ENCODE results near the gene LENG8. TPM values are rescaled to one million over a fixed set of nuclear protein-coding genes. Genes with fewer than 3 reads are reported as not detected.

The LENG8 gene
- total and polyA plus RNA-seq, 2 of the 4 experiments (the other 2 are of a cell fraction) = 21.1 to 93.9 TPM

DNA sequence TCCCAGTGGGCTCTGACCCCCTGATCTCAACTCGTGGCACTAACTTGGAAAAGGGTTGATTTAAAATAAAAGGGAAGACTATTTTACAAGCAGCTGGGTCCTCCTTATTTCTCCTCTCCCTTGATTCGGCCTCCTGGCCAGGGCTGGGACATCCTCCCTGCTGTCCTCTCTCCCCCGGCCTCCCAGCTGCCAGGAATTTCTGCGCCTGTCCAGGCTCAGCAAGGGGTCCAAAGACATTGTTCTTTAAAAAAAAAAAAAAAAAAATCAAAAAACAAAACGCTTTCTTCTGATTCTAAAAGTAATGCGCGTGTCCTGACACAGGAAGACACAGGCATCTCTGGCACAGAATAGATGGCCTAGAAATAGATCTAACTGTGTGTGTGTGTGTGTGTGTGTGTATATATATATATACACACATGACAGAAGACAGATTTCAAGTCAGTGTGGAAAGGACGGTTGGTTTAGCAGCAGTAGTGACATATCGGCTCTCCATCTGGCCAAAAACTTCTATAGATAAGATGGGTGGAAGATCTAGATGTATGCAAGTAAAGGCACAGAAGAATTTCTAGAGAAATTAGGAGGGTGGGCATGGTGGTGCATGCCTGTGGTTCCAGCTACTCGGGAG, 12.3 kb upstream of the LENG8 start:
- H2AFZ ChIP-seq (replicated peaks; ENCODE audit: low read length, poor library complexity) = no peak overlapping the region
- H3K4me2 ChIP-seq (ENCODE audit: low read depth, low read length) = no peak overlapping the region
- no peak overlapping the region for H4K8ac ChIP-seq (ENCODE audit: low read depth in 2 of 2, low read length in 2 of 2)
- H3K23ac ChIP-seq (ENCODE audit: low read depth, low read length) = no peak overlapping the region
- in situ Hi-C loops (cut with MboI; ENCODE audit: low sequenced_read_pairs) = no loop called here
- H3K4me3 ChIP-seq (ENCODE audit: insufficient read depth, low read depth, low read length) = no peak overlapping the region
- no peak overlapping the region for H3K9ac ChIP-seq (ENCODE audit: low read depth, low read length)
- TF ChIP-seq SMC3 (IDR thresholded peaks at IDR 0.05; ENCODE audit: low read depth, low read length) = no peak
- no peak for TF ChIP-seq FOS (IDR thresholded peaks at IDR 0.05; ENCODE audit: low read depth, low read length)
- no peak for TF ChIP-seq CEBPB (IDR thresholded peaks at IDR 0.05; ENCODE audit: low read depth, low read length)
- TF ChIP-seq, protein P1, sequence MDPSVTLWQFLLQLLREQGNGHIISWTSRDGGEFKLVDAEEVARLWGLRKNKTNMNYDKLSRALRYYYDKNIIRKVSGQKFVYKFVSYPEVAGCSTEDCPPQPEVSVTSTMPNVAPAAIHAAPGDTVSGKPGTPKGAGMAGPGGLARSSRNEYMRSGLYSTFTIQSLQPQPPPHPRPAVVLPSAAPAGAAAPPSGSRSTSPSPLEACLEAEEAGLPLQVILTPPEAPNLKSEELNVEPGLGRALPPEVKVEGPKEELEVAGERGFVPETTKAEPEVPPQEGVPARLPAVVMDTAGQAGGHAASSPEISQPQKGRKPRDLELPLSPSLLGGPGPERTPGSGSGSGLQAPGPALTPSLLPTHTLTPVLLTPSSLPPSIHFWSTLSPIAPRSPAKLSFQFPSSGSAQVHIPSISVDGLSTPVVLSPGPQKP (IDR thresholded peaks at IDR 0.05; ENCODE audit: borderline replicate concordance, low read depth, low read length) = no peak
- no peak for TF ChIP-seq POLR2A (IDR thresholded peaks at IDR 0.05; ENCODE audit: low read depth, low read length)
- TF ChIP-seq RAD21 (IDR thresholded peaks at IDR 0.05; ENCODE audit: low read length) = no peak
- TF ChIP-seq NFE2L2 (IDR thresholded peaks at IDR 0.05; ENCODE audit: low read depth, low read length) = no peak
- no peak for TF ChIP-seq MAFK (IDR thresholded peaks at IDR 0.05; ENCODE audit: low read depth, low read length)
- no peak for TF ChIP-seq RCOR1 (IDR thresholded peaks at IDR 0.05; ENCODE audit: insufficient replicate concordance, low read length)
- TF ChIP-seq MXI1 (IDR thresholded peaks at IDR 0.05; ENCODE audit: borderline replicate concordance, low read depth, low read length) = no peak
- no peak for TF ChIP-seq RFX5 (IDR thresholded peaks at IDR 0.05; ENCODE audit: low read depth, low read length)
- TF ChIP-seq, protein P2, sequence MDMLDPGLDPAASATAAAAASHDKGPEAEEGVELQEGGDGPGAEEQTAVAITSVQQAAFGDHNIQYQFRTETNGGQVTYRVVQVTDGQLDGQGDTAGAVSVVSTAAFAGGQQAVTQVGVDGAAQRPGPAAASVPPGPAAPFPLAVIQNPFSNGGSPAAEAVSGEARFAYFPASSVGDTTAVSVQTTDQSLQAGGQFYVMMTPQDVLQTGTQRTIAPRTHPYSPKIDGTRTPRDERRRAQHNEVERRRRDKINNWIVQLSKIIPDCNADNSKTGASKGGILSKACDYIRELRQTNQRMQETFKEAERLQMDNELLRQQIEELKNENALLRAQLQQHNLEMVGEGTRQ (IDR thresholded peaks at IDR 0.05; ENCODE audit: low read depth, low read length) = no peak
- TF ChIP-seq CHD1 (IDR thresholded peaks at IDR 0.05; ENCODE audit: low read depth, low read length) = no peak
- H3K27ac ChIP-seq (ENCODE audit: insufficient read depth, low read length) = no peak overlapping the region
- ChIA-PET CTCF (interaction anchor here (0.5 kb wide), 1 partner anchor 9 kb away, joined by 3 read pairs; no protein-coding TSS in a partner anchor), POLR2A (ENCODE audit: unreplicated experiment) (no interaction called here)
- H2BK120ac ChIP-seq (ENCODE audit: low read depth, low read length) = no peak overlapping the region
- H3K9me3 ChIP-seq (ENCODE audit: control insufficient read depth, insufficient read depth, low read length) = no peaks in the 10 kb centered on the region
- no peak for DNase-seq
- no peak overlapping the region for H2BK5ac ChIP-seq (ENCODE audit: low read depth, low read length, poor library complexity, severe bottlenecking)
- H3K18ac ChIP-seq (ENCODE audit: low read depth, low read length) = no peak overlapping the region
- intact Hi-C loops (cut with micrococcal nuclease) = no loop called here
- ATAC-seq (ENCODE audit: low read depth) = no peak
- no peak overlapping the region for H2BK20ac ChIP-seq (ENCODE audit: low read depth, low read length)
- no peaks in the 10 kb centered on the region for H3K4me1 ChIP-seq (ENCODE audit: control insufficient read depth, insufficient read depth, low read length)
- no peak overlapping the region for H3K14ac ChIP-seq (replicated peaks; ENCODE audit: low read depth, low read length)
- no TSS peak for BruUV-seq (replicated peaks)
- no peak overlapping the region for H2AK5ac ChIP-seq (ENCODE audit: low read depth, low read length)
- dilution Hi-C loops (cut with HindIII; ENCODE audit: low sequenced_read_pairs, unreplicated experiment) = no loop called here
- peaks cover 6% of the 10 kb centered on the region; the same call in 1 of the 2 replicates for H3K9me1 ChIP-seq (ENCODE audit: insufficient read depth, low read length)
- H2AK9ac ChIP-seq (replicated peaks; ENCODE audit: low read depth, low read length, poor library complexity) = no peak overlapping the region
- H3K27me3 ChIP-seq (ENCODE audit: control insufficient read depth, insufficient read depth, low read length) = no peaks in the 10 kb centered on the region
- H4K20me1 ChIP-seq (ENCODE audit: insufficient read depth, low read length) = peaks cover 14% of the 10 kb centered on the region
- H4K91ac ChIP-seq (ENCODE audit: insufficient read depth, low read depth, low read length) = no peak overlapping the region
- H3K79me1 ChIP-seq (ENCODE audit: low read depth in 1 of 2, low read length in 2 of 2) = peaks cover 14 to 19% of the 10 kb centered on the region in 2 experiments
- H2BK15ac ChIP-seq (ENCODE audit: low read depth, low read length) = no peak overlapping the region
- H3K4ac ChIP-seq (ENCODE audit: low read depth, low read length) = no peak overlapping the region
- no peak overlapping the region for H3K56ac ChIP-seq (ENCODE audit: extremely low read depth, insufficient read depth, low read length)
- peaks cover 7% of the 10 kb centered on the region for H3K36me3 ChIP-seq (ENCODE audit: control insufficient read depth, insufficient read depth, low read length)
- no peak overlapping the region for H4K5ac ChIP-seq (ENCODE audit: low read depth, low read length)
- WGBS, 2 experiments (ENCODE audit: extremely low coverage in 2 of 2, insufficient read length in 1 of 2) = no CpG with 5 or more reads among the region's 10 CpGs

Measured in IMR-90 (cell line).